HepG2 (cell line): ENCODE results near the gene MPV17L2. TPM values are rescaled to one million over a fixed set of nuclear protein-coding genes. Genes with fewer than 3 reads are reported as not detected.

Experiments used
- AKNA ChIP-seq: sonication (generic); formaldehyde crosslinking; IDR thresholded peaks from 2 replicates; pipeline ENCODE4 v1.4.0; 2020; ENCODE audit warnings: missing genetic modification reagents, borderline replicate concordance
- ATAD3A ChIP-seq: sonication (generic); formaldehyde crosslinking; IDR thresholded peaks from 2 replicates; pipeline ENCODE4 v1.4.0; 2020; ENCODE audit warnings: missing genetic modification reagents
- GPN1 ChIP-seq: sonication (generic); formaldehyde crosslinking; IDR thresholded peaks from 2 replicates; pipeline ENCODE4 v1.5.1; 2020; ENCODE audit warnings: missing genetic modification reagents, borderline replicate concordance
- HHEX ChIP-seq: IDR thresholded peaks from 2 replicates; pipeline ENCODE4 v1.6.1; 2016; ENCODE audit warnings: control low read depth
- IRF9 ChIP-seq: sonication (generic); formaldehyde crosslinking; IDR thresholded peaks from 2 replicates; pipeline ENCODE4 v1.8.0; 2022; ENCODE audit warnings: missing genetic modification reagents, mild to moderate bottlenecking, borderline replicate concordance
- MIER3 ChIP-seq: IDR thresholded peaks from 2 replicates; pipeline ENCODE4 v1.6.1; 2016; ENCODE audit warnings: missing compliant biosample characterization, borderline replicate concordance
- MTERF4 ChIP-seq: sonication (generic); formaldehyde crosslinking; IDR thresholded peaks from 2 replicates; pipeline ENCODE4 v1.8.0; 2023; ENCODE audit warnings: mild to moderate bottlenecking, missing genetic modification reagents
- NCOA1 ChIP-seq: sonication (generic); formaldehyde crosslinking; IDR thresholded peaks from 2 replicates; pipeline ENCODE4 v1.9.0; 2021; ENCODE audit warnings: missing genetic modification reagents
- NR2F1 ChIP-seq, 2 experiments: fragments of 450-650 bp in 1 of 2; formaldehyde crosslinking in 1 of 2; IDR thresholded peaks; 2 replicates each; pipeline versions ENCODE4 v1.5.0 to v1.6.1; 2016 to 2020; ENCODE audit warnings: mild to moderate bottlenecking in 1 of 2, missing compliant biosample characterization in 1 of 2, missing genetic modification reagents in 1 of 2, moderate library complexity in 1 of 2
- PBX2 ChIP-seq: IDR thresholded peaks from 2 replicates; pipeline ENCODE4 v1.6.1; 2016; ENCODE audit warnings: control low read depth
- PITX1 ChIP-seq: sonication (generic); formaldehyde crosslinking; IDR thresholded peaks from 2 replicates; pipeline ENCODE4 v1.5.1; 2020; ENCODE audit warnings: mild to moderate bottlenecking, missing genetic modification reagents
- SIN3B ChIP-seq: fragments of 150-350 bp; IDR thresholded peaks from 2 replicates; pipeline ENCODE4 v1.6.1; 2014; ENCODE audit warnings: low read length
- SNRNP70 ChIP-seq: fragments of 200-400 bp; formaldehyde crosslinking; IDR thresholded peaks from 2 replicates; pipeline ENCODE4 v1.6.1; 2017; ENCODE audit warnings: mild to moderate bottlenecking, low read depth, low read length, moderate library complexity
- TEF ChIP-seq: sonication (generic); formaldehyde crosslinking; IDR thresholded peaks from 2 replicates; pipeline ENCODE4 v1.5.0; 2020; ENCODE audit warnings: missing genetic modification reagents
- ZIK1 ChIP-seq: sonication (generic); formaldehyde crosslinking; IDR thresholded peaks from 2 replicates; pipeline ENCODE4 v1.5.0; 2020; ENCODE audit warnings: mild to moderate bottlenecking, low read depth, missing genetic modification reagents, borderline replicate concordance
- ZNF225 ChIP-seq: sonication (generic); formaldehyde crosslinking; IDR thresholded peaks from 2 replicates; pipeline ENCODE4 v1.4.0; 2020; ENCODE audit warnings: mild to moderate bottlenecking, missing genetic modification reagents
- ZNF451 ChIP-seq: sonication (generic); formaldehyde crosslinking; IDR thresholded peaks from 2 replicates; pipeline ENCODE4 v1.5.0; 2020; ENCODE audit warnings: mild to moderate bottlenecking, missing genetic modification reagents
- ZNF792 ChIP-seq: IDR thresholded peaks from 2 replicates; pipeline ENCODE4 v1.6.1; 2016
- ZSCAN22 ChIP-seq: sonication (generic); formaldehyde crosslinking; IDR thresholded peaks from 2 replicates; pipeline ENCODE4 v1.4.0; 2020; ENCODE audit warnings: mild to moderate bottlenecking, missing genetic modification reagents
- polyA plus RNA-seq, 8 experiments: library from polyadenylated mRNA; depleted of rRNA in 3 of 8; stranded (reverse) in 7 of 8; unstranded in 1 of 8; fragments of >200 nt; fragmentation: Illumina TruSeq in 4 of 8; extraction: Trizol in 4 of 8; gene quantifications; 2 replicates each; pipeline versions ENCODE4 v1.2.1 to v1.2.3, GENCODE V29; 2011 to 2016; ENCODE audit warnings: low read depth in 4 of 8, missing spikeins in 1 of 8, mixed read lengths in 1 of 8; ENCODE audit not compliant: insufficient read depth in 1 of 8
- total RNA-seq, 5 experiments: library from RNA; depleted of rRNA; stranded (reverse); fragments of >200 nt; fragmentation: Illumina TruSeq; extraction: Trizol; gene quantifications; 2 replicates each; pipeline ENCODE4 v1.2.3, GENCODE V29; 2016; ENCODE audit warnings: low read depth in 1 of 5
- TF ChIP-seq, protein P1 (sequence below): sonication (generic); formaldehyde crosslinking; IDR thresholded peaks from 2 replicates; pipeline ENCODE4 v1.4.0; 2020; ENCODE audit warnings: missing genetic modification reagents

MPV17L2 gene
- total and polyA plus RNA-seq, 2 of the 13 experiments (the other 11 are each of a cell fraction or from before 2014, with no cell fraction given), result 13.6 to 16.7 TPM

DNA sequence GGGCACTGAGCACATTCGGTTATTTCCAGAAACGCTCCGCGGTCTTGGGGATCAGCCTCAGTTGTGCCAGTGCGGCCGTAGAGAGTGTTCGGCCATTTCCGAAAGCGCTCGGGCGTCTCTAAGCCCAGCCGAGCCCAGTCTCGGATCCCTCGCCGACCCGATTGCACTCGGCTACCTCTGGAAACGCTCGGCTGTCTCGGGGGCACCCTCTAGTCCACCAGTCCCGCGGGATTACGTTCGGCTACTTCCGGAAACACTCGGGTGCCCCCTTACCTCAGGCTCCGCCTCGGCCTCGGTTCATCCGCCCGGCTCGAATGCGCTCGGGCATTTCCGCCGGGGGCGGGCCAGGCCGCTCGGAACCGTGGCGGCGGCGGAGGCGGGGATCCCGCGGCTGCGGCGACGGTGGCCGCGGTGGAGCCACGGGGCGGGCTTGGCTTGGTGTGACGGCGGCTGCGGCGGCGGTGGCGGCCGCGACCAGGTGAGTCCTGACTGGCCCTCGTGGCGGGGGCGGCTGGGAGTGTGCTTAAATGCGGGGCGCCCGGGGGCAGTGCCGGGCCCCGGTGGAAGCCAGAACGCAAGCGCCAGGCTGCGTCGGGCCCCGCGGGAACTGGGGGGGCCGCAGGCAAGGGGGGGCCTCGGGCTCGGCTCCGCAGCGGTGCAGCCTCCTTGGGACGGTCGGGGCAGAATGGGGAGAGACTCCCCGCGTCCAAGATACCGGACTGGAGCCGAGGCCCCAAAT is 40.0 kb upstream of the MPV17L2 start, which contains the start of gene PIK3R2 (continued):
- no peak for TF ChIP-seq SNRNP70
- TF ChIP-seq MTERF4 (CRISPR knock-in tag), result peak; percentile 40; the same call in 1 of the 2 replicates
- no peak for TF ChIP-seq NR2F1 (CRISPR knock-in tag; IDR thresholded peaks at IDR 0.05)
- TF ChIP-seq SIN3B, result no peak
- TF ChIP-seq ZIK1 (CRISPR knock-in tag), result peak; percentile 14; the same call in 1 of the 2 replicates
- no peak for TF ChIP-seq GPN1 (CRISPR knock-in tag)
- TF ChIP-seq HHEX (CRISPR knock-in tag), result no peak
- no peak for TF ChIP-seq NCOA1 (CRISPR knock-in tag)
- TF ChIP-seq, protein P1, sequence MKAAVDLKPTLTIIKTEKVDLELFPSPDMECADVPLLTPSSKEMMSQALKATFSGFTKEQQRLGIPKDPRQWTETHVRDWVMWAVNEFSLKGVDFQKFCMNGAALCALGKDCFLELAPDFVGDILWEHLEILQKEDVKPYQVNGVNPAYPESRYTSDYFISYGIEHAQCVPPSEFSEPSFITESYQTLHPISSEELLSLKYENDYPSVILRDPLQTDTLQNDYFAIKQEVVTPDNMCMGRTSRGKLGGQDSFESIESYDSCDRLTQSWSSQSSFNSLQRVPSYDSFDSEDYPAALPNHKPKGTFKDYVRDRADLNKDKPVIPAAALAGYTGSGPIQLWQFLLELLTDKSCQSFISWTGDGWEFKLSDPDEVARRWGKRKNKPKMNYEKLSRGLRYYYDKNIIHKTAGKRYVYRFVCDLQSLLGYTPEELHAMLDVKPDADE (CRISPR knock-in tag), result no peak; the same call in 1 of the 2 replicates
- TF ChIP-seq AKNA (CRISPR knock-in tag), result no peak
- no peak for TF ChIP-seq TEF
- TF ChIP-seq PBX2 (CRISPR knock-in tag), result no peak
- TF ChIP-seq PITX1 (CRISPR knock-in tag), result no peak
- no peak for TF ChIP-seq ZNF225
- TF ChIP-seq MIER3, result peak; percentile 16; the same call in 1 of the 2 replicates
- TF ChIP-seq ATAD3A (CRISPR knock-in tag), result no peak
- TF ChIP-seq IRF9, result peak; percentile 26; the same call in 1 of the 2 replicates
- no peak for TF ChIP-seq ZSCAN22 (CRISPR knock-in tag)
- 0 out of 2 replicates have a peak, but pooled peaks have one; percentile 55 for TF ChIP-seq ZNF451 (CRISPR knock-in tag)
- TF ChIP-seq ZNF792 (CRISPR knock-in tag), result no peak
